Right kidney (tissue), 1 donor: ENCODE results near the gene STX16.

Source experiments
- DNase-seq: peaks from one replicate; pipeline ENCODE4 v3.0.0-alpha.2; 2016

The STX16 gene

DNA sequence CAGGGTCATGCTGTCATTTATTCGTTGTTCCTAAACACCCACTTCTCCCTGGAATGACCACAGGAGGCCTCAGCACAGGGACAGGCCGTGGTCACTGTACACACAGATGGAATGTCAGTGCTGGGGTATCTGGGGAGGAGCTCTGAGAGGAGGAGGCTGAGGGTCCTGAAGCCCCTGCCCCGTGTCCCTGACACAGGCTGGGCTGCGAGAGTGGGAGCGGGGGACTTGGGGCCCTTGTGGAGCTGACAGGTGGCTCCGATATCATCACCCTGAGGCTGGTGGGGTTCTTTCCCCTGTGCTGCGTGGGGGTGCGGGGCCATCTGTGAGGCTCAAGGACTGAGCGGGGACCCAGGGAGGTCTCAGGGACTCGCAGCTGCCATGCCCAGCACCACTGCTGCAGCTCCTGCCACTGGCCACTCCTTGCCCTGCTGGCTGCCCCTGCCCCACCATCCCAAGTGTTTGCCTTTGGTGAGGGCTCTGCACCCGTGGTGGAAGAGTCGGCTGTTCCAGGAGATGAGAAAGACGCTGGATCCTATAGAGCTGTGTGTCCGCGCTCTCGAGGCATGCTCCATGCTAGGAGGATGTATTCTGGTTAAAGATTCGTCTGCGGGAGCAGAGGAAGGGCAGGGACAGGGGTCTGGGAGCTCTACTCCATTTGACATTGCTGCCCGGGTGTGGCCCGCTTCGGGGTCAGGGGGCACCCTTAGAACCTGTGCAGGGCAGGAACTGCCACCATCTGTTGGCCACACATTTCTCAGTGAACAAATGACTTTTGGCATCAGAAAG, 60.4 kb downstream of the STX16 start:
- DNase-seq: no peak

- no peak for DNase-seq
These were observed 61.2 kb downstream of the STX16 start for GRCh38 chr20:58712151-58712791.

GRCh38 chr20:58712806-58713731, 62.0 kb downstream of the STX16 start:
- DNase-seq: no peak

GRCh38 chr20:58713801-58714339, 62.8 kb downstream of the STX16 start:
- DNase-seq: no peak

GRCh38 chr20:58714340-58714922, 63.3 kb downstream of the STX16 start:
- DNase-seq: no peak

DNA sequence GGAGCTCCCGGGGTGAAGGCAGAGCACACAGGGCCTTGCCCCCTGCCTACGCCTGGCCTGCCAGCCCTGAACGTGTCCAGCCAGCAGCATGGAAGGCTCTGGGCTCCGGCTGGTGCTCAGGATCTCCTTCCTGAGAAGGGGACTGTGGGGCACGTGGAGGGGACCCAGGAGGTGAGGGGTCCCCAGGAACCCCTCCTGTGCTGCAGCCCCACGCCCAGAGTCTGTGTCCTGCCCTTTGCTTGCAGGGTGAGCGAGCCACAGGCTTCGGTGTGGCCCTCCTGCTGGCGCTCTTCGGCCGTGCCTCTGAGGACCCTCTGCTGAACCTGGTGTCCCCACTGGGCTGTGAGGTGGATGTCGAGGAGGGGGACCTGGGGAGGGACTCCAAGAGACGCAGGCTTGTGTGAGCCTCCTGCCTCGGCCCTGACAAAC, 63.9 kb downstream of the STX16 start:
- no peak for DNase-seq

GRCh38 chr20:58715391-58715800, 64.3 kb downstream of the STX16 start:
- no peak for DNase-seq

DNA sequence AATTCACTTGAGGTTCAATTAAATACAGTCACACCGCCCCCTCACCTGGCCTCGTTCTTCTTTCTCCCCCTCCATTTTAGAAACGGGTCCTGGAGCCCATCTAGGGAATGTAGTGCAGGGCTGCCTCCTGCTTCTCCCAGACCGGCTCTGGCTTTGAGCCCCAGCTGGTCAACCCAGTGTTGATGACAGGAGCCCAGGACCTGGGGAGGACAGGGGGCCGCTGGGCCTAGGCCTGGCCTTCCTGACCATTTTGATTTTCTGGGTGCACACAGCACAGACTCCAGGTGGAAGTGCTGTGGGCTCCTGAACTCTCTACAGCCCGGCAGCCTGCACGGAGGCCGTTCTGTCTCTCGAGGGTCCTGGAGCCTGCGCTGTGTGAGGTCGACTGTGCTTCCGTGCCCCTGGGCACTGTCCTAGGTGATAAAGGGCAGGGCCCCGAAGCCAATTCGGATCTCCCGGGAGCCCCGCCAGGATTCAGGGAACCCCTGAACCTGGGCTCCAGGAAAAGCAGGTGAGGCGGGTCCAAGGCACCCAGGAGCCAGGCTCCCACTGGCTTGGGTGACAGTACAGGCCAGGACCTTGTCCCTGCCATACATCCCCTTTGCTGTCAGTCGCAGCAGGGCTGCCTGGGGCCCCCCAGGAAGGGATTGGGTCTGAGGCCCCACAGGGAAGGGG, 64.9 kb downstream of the STX16 start:
- DNase-seq: no peak

DNA sequence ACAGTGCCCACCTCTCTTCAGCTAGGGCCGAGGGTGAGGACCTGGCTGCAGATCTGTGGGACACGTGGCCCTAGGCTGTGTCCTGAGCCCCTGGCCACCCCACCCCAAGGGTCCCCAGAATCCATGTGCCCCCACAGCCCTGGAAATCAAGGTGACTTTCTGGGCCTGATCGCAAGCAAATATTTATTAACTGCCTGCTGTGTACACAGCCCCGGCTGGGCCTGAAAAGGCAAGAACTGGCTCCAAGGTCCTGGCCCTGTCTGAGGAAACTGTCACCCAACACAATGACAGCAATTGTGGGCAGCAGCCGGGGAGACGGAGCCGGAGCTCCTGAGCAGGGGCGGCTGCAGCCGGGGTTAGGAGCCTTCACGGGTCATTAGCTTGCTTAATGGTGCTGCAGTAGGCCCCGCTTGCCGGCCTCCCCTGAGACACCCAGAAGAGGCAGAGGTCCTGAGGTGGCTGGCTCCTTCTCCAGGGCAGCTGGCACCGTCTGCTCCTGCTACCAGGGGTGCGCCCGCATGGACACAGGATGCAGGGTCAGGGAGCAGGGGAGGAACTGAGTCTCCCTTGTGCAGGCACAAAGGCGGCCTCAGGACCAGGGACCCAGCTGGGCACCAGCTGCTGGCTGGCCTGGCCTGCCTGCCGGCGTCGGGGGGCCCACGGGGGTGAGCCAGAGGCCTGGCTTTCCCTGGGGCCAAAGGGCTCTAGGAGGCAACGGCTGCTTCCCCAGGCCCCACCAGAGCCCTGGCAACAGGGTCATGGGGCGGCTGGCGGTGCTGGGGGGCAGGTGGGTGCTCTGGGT, 65.6 kb downstream of the STX16 start:
- no peak for DNase-seq

GRCh38 chr20:58717278-58718091, 66.4 kb downstream of the STX16 start:
- no peak for DNase-seq

DNA sequence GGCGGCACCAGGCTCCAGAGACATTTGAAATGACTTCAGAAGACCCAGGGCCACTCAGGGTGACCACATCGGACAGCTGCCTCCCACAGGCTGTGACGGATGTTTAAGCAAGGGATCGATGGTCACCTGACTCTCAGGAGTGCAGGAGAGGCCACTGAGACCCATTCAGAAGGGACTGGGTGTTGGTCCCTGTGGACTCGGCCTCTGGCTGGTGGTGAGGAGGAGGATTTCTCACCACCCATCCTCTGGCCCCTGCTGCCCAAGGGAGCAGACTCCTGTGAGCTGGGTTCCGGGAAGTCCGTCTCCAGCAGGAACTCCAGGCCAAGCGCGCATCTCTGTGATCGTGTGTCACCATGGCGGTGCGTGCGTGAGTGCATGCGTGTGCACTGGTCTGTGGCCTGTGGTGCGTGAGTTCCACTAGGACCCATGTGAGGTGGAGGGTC, 67.1 kb downstream of the STX16 start:
- DNase-seq: no peak

DNA sequence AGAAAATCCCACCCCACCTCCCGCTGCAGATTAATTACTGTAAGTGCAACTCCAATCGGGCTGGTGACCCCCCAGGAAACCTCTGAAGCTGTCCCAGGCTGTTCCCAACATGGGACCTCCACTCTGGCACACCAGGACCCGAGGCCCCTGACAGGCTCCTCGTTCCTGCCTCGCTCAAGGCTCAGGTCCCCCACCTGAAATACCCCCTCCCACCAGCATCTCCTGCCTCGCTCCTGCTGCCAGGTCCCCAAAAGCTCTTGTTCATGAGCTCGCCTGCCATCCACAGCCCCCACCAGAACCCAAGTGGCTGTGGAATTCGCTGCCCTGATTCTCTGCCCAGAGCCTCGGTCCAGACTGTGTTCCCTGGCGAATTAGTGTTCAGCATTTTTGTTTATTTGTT, 67.6 kb downstream of the STX16 start:
- no peak for DNase-seq

GRCh38 chr20:58719258-58719657, 68.2 kb downstream of the STX16 start:
- no peak for DNase-seq

DNA sequence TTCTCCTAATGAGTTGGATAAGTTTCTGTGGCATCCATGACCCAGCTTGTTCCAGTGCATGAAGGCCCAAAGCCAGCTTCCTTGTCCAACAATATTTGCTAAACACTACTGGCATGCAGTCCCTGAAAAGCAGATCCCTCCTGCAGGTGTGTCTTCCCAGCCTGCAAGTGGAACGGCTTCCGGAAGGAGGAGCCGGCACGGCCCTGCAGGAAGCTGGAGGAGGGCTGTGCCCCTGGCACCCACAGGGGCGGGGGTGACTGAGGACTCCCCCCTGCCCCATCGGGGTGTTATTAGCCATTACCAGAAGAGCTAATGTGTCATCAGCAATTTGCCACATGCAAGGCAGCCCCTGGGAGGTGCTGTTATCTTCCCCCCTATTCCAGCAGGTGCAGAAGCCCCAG, 68.9 kb downstream of the STX16 start:
- no peak for DNase-seq

GRCh38 chr20:58720890-58721289, 69.8 kb downstream of the STX16 start:
- DNase-seq: no peak

- DNase-seq: no peak
These were observed 71.1 kb downstream of the STX16 start for GRCh38 chr20:58721951-58722778.

DNA sequence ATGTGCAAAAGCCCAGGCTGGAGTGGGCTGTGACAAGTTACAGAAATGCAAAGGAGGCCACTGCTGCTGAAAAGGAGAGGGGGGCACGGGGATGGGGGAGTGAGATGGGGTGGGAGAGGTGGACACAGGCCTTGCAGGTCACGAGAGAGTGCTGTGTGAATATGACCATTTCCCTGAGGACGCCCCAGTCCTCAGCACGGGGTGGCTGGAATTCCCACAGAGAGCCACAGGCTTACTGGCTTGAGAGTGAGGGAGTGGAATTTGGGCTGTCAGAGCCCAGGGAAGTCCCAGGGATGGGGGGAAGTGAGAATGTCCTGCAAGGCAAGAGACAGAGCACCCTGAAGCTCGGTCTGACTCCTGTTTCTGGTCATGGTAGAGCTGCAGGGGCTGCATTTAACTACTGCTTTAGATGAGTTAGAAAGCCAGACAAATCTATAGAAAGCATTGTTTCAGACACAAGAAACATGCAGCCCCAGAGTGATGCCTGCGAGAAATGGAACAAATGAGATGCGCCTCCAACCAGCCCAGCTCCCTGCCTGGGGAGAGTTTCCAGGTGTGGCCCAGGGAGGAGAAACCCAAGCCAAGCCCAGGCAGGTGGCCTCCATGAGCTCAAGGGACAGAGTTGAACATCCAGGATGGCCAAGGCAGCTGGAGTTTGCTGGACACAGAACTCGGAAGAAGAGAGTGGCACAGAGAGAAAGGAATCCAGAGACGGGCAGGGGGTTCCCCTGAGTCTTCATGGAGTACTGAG, 72.0 kb downstream of the STX16 start:
- no peak for DNase-seq

DNA sequence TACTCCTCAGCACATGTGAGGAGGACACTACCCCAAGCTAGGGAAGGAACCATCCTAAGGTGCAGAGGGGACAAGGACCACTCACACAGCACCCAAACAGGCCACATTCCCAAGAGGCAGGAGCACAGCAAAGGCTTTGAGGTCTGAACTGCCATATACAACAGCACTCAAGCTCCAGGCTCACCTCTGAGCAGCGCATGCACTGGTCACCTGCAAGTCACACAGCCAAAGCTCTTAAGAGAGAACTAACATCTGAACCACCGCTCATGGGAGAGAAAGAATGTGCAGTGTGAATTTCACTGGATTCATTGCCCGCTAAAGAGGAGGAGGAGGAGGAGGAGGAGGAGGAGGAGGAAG, 72.5 kb downstream of the STX16 start:
- no peak for DNase-seq
